Psoas muscle (tissue), 8 donors: ENCODE data around the gene CELF2. TPM values are rescaled to one million over a fixed set of nuclear protein-coding genes. Genes with fewer than 3 reads are reported as not detected.

Experiments
- ATAC-seq, 4 donors: fragments of 200-7000 bp; cut with Tn5 transposase; one replicate each; pipeline ENCODE4 v1.9.1; 2020; ENCODE audit warnings: moderate library complexity in 3 of 4, mild to moderate bottlenecking in 2 of 4
- DNase-seq, 2 donors: peaks; one replicate each; pipeline ENCODE4 v3.0.0-alpha.2; 2020
- H3K27ac ChIP-seq: fragments of 200-600 bp; one replicate; pipeline ENCODE4 v1.8.0; 2022
- H3K27me3 ChIP-seq, 3 donors: fragments of 200-600 bp in 1 of 3; one replicate each; pipeline versions ENCODE4 v1.6.1 to v1.8.0; 2013 to 2022; ENCODE audit warnings: low read length in 2 of 3, mild to moderate bottlenecking in 2 of 3, moderate library complexity in 1 of 3; ENCODE audit not compliant: insufficient read depth in 3 of 3
- H3K36me3 ChIP-seq, 2 donors: fragments of 200-600 bp in 1 of 2; one replicate each; pipeline versions ENCODE4 v1.6.1 to v1.8.0; 2013 to 2022; ENCODE audit warnings: low read depth in 1 of 2, mild to moderate bottlenecking in 1 of 2, moderate library complexity in 1 of 2; ENCODE audit not compliant: insufficient read depth in 1 of 2
- H3K4me1 ChIP-seq: fragments of 200-600 bp; one replicate; pipeline ENCODE4 v1.8.0; 2022
- H3K4me3 ChIP-seq: fragments of 200-600 bp; one replicate; pipeline ENCODE4 v1.8.0; 2022; ENCODE audit warnings: mild to moderate bottlenecking
- H3K9me3 ChIP-seq: fragments of 200-600 bp; one replicate; pipeline ENCODE4 v1.8.0; 2022
- WGBS, 3 donors: extraction: QIAGEN DNeasy Blood & Tissue Kit; methylation state at CpG; one replicate each; pipeline versions ENCODE4 v1.1.6 to v1.1.7; 2013; 5-methylcytosine and 5-hydroxymethylcytosine counted together
- intact Hi-C, 2 donors: fragments of 100-400 bp; cut with DNase I; formaldehyde crosslinking; loops; one replicate each; pipeline versions ENCODE4 v1.11.0 to v1.14.2; 2022
- polyA plus RNA-seq, 3 donors: library from polyadenylated mRNA; stranded (reverse); fragments of 200-250 nt; gene quantifications; one replicate each; pipeline ENCODE4 v1.2.3, GENCODE V29; 2013
- total RNA-seq, 4 donors: library from RNA; stranded (reverse); fragmentation: NEBNext Ultra II Directional in 2 of 4; extraction: Animal tissue kit (Norgen Biotek cat#: 25700) in 2 of 4; gene quantifications; one replicate each; pipeline versions ENCODE4 v1.2.1 to v1.2.4, GENCODE V29; 2021 to 2023
- TF ChIP-seq, protein P1 (sequence below): fragments of 200-600 bp; IDR thresholded peaks from one replicate; pipeline ENCODE4 v1.8.0; 2022; ENCODE audit warnings: antibody characterized with exemption
- donor health status: healthy with polysubstance abuse.
- donor health status: DM: no; HTN: no; CAD: no; lungs with moderate emphysema.
- donor health status: Bipolar disorder and iron deficiency.
- donor health status: healthy.
- donor health status: DM: yes; HTN: yes; CAD: no.
- donor health status: DM: no; HTN: no; CAD: no.
- donor health status: DM: no; HTN: no; CAD: no.
- donor health status: DM: yes; HTN: yes; CAD: no.

Gene CELF2
- total and polyA plus RNA-seq, 7 donors: 9.8 to 47.8 (median 29.0) TPM

DNA sequence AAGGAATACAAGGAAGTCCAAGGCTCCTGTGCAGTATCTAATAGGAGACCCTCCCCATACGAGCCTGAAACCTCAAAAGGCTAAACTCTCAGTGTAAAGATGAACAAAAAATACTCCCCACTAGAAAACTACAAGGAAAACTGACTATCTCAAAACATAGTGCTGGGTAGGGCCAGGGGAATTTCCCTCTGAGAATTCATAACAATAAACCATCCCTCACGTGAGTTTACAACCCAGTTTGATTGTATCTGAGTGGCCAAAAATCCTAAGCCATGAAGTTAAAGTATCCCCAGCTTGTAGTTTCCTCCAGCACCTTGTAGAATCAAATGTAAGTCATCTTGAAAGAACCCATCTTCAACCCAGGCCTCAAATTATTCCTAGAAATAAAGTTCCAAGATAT is 293.4 kb downstream of the CELF2 start:
- Histone ChIP-seq H3K36me3 (peaks cover 0 to 51% of the 10 kb centered on the region in 2 donors), H3K27me3 (no peaks in the 10 kb centered on the region)
- 84 to 92% (median 84%) methylated on average over 2 of the region's 2 CpGs for WGBS, 3 donors

DNA sequence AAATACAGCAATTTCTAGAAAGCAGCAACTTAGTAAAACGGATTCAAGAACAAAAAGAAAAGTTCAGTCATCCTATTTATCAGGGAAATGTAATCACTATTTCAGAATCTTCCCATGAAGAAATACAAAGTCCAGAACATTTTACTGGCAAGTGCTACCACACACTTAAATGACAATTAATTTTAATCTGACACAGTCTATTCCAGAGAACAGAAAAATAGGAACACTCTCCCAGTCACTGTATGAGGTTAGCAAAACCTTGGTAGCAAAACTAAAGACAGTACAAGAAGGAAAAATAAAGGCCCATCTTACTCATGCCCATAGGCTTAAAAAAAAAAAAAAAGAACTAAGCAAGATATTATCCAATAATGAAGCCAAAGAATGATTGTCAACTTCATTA is 295.8 kb downstream of the CELF2 start:
- Histone ChIP-seq H3K4me1 (no peaks in the 10 kb centered on the region), H3K4me3 (no peak overlapping the region), H3K27ac (no peak overlapping the region), H3K27me3 (no peaks in the 10 kb centered on the region), H3K9me3 (no peaks in the 10 kb centered on the region), H3K36me3 (peaks cover 0 to 66% of the 10 kb centered on the region in 2 donors)
- WGBS, 3 donors: 84 to 91% (median 88%) methylated on average over 1 of the region's 1 CpG
- ATAC-seq (no peak), DNase-seq (no peak)
- TF ChIP-seq, protein P1, sequence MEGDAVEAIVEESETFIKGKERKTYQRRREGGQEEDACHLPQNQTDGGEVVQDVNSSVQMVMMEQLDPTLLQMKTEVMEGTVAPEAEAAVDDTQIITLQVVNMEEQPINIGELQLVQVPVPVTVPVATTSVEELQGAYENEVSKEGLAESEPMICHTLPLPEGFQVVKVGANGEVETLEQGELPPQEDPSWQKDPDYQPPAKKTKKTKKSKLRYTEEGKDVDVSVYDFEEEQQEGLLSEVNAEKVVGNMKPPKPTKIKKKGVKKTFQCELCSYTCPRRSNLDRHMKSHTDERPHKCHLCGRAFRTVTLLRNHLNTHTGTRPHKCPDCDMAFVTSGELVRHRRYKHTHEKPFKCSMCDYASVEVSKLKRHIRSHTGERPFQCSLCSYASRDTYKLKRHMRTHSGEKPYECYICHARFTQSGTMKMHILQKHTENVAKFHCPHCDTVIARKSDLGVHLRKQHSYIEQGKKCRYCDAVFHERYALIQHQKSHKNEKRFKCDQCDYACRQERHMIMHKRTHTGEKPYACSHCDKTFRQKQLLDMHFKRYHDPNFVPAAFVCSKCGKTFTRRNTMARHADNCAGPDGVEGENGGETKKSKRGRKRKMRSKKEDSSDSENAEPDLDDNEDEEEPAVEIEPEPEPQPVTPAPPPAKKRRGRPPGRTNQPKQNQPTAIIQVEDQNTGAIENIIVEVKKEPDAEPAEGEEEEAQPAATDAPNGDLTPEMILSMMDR: no peak
- intact Hi-C loops: no loop called here

More for the DNA sequence above, 293.4 kb downstream of the CELF2 start:
- no peak for DNase-seq
- no peak overlapping the region for H3K27ac ChIP-seq
- peaks cover 5% of the 10 kb centered on the region for H3K9me3 ChIP-seq
- no peak overlapping the region for H3K4me3 ChIP-seq
- ATAC-seq: no peak
- no peaks in the 10 kb centered on the region for H3K4me1 ChIP-seq
- TF ChIP-seq, protein P1: no peak
- intact Hi-C loops: no loop called here

DNA sequence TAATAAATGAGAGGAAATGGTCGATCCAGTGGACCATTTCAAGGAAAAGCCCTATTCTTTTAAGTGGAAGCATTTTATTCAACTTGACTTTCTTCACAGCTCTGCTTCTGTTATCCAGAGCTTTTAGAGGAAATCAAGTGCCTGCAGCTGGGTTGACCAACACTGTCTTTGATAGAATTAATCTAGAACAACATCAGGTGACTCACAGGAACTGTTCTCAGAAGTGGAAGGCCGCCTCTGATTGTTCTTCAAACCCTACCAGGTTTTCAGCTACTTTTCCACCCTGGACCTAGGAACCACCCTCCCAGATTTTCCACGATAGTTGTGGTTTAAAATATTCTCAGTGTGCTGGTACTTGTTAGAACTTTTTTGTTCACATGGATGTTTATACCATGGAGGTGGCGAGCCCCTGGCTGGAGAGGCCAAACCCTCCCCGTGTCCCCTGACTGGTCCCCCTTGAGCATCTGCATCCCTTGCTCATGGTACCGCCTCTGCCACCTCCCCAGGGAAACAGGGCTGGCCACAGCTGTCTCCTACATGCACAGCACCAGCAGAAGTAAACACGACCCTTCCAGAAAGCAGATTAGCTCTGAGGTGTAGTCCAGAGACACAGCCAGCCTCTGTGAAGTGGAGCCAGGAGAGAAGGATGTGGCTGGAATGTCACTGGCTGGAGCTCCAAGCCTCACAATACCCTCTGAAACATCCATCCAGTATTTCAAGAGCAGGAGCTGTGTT is 300.4 kb downstream of the CELF2 start:
- no peak overlapping the region for H3K27ac ChIP-seq
- ATAC-seq: no peak
- H3K36me3 ChIP-seq: peaks cover 0 to 99% of the 10 kb centered on the region in 2 donors

DNA sequence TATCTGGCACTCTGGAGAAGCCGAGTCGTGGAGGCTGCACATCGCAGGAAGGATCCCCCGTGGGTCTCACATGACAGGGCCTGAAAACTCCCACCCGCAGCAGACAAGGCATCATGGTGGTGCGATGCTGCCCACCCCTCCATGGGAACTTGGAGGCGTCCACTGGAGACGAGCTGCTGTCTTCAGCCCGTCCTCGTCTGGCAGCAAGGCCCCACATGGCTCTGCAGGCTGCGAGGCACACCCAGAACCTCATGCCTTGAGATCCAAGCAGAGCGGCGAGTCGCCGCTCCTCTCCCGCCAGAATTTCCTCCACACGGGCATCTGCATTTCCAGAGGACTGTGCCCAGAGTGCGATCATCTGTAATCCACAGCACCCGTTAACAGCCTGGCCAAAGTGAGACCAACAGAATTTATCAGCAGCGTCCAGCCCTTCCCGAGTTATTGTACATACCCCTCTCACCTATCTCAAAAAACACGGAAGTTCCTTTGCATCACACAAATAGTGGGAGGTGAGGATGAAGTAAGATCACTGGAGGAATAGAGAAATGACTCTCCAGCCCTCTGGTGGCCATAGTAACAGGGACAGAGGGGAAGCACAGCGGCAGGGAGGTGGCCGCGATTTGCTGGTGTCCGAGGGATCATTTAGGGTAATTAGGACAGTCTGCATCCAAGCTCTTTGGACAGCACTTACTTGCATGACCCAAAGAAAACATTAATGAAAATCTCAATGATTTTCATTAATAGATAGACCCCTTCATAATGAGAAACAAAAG is 301.3 kb downstream of the CELF2 start:
- intact Hi-C loops: no loop called here
- Histone ChIP-seq H3K27ac (no peak overlapping the region), H3K27me3 (no peaks in the 10 kb centered on the region), H3K4me3 (no peak overlapping the region), H3K4me1 (no peaks in the 10 kb centered on the region), H3K9me3 (no peaks in the 10 kb centered on the region), H3K36me3 (peaks cover 0 to 97% of the 10 kb centered on the region in 2 donors)
- no peak for ATAC-seq
- WGBS, 3 donors: 80 to 83% (median 82%) methylated on average over 25 to 26 of the region's 26 CpGs
- DNase-seq: no peak
- TF ChIP-seq, protein P1: no peak

More for the DNA sequence above, 300.4 kb downstream of the CELF2 start:
- H3K4me3 ChIP-seq: no peak overlapping the region
- TF ChIP-seq, protein P1: no peak
- no peaks in the 10 kb centered on the region for H3K27me3 ChIP-seq
- H3K9me3 ChIP-seq: no peaks in the 10 kb centered on the region
- intact Hi-C loops: no loop called here
- no peaks in the 10 kb centered on the region for H3K4me1 ChIP-seq
- 69 to 72% (median 69%) methylated on average over 7 of the region's 7 CpGs for WGBS, 3 donors
- no peak for DNase-seq
